ENCODE results near the gene CALB2.

DNA sequence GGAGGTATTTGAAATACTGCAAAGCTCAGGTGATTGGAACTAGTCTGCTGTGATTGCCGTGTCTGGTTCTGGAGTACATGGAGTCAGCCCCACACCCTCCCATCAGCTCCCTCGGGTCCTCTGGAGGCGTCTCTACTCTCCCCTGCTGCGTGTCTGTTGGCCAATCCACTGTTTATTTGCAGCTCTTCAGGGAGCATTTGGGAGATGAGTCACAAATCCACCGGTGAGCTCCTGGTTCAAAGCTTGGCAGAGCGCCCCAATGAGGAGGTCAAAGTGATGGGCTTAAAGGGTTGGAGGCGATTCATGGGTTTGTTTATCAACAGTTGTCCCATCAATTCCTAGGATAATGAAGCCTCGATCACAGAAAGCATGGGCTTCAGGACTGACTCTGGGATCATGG is 14.6 kb downstream of the CALB2 start:
- no peak for TF ChIP-seq POLR2AphosphoS5 (IDR thresholded peaks at IDR 0.05; ENCODE audit: low read depth, low read length)
- no peak for TF ChIP-seq POLR2A (IDR thresholded peaks at IDR 0.05; ENCODE audit: low read depth, low read length)
- no peak for TF ChIP-seq TAF1 (IDR thresholded peaks at IDR 0.05; ENCODE audit: borderline replicate concordance, low read depth, low read length)

Data from GM12892 (cell line).